NCI-H2081 (cell line): Measurements from ENCODE around the gene MTUS2.

Source experiments
- DNase-seq, 2 experiments: peaks; one replicate each; lab custom pipeline; 2025; lab: John Stamatoyannopoulos, UW

The MTUS2 gene

GRCh38 chr13:29452773-29453616 lies 632.9 kb downstream of the MTUS2 start:
- no peak for DNase-seq

GRCh38 chr13:29453617-29454011 lies 633.5 kb downstream of the MTUS2 start:
- no peak for DNase-seq

- no peak for DNase-seq
These were observed 634.9 kb downstream of the MTUS2 start for GRCh38 chr13:29454931-29455481.

GRCh38 chr13:29456419-29456818 lies 636.3 kb downstream of the MTUS2 start:
- DNase-seq = no peak

GRCh38 chr13:29457299-29457698 lies 637.2 kb downstream of the MTUS2 start:
- DNase-seq = no peak

GRCh38 chr13:29458419-29458818 lies 638.3 kb downstream of the MTUS2 start:
- DNase-seq = no peak

GRCh38 chr13:29459813-29460355 lies 639.7 kb downstream of the MTUS2 start:
- no peak for DNase-seq

GRCh38 chr13:29464105-29464679 lies 644.1 kb downstream of the MTUS2 start:
- DNase-seq = no peak

GRCh38 chr13:29465741-29466293 lies 645.7 kb downstream of the MTUS2 start:
- no peak for DNase-seq

GRCh38 chr13:29471551-29471950 lies 651.4 kb downstream of the MTUS2 start:
- DNase-seq = no peak

- no peak for DNase-seq
These were observed 652.3 kb downstream of the MTUS2 start for GRCh38 chr13:29472332-29472961.

GRCh38 chr13:29473166-29473565 lies 653.0 kb downstream of the MTUS2 start:
- DNase-seq = no peak

- no peak for DNase-seq
These were observed 654.9 kb downstream of the MTUS2 start for GRCh38 chr13:29474991-29475390.

GRCh38 chr13:29476046-29476445 lies 655.9 kb downstream of the MTUS2 start:
- no peak for DNase-seq

- DNase-seq = no peak
These were observed 659.8 kb downstream of the MTUS2 start for GRCh38 chr13:29479716-29480492.

- DNase-seq = no peak
These were observed 660.9 kb downstream of the MTUS2 start for GRCh38 chr13:29480893-29481525.

- DNase-seq = no peak
These were observed 661.5 kb downstream of the MTUS2 start for GRCh38 chr13:29481603-29482002.

- DNase-seq = no peak
These were observed 662.4 kb downstream of the MTUS2 start for GRCh38 chr13:29482504-29482903.

- no peak for DNase-seq
These were observed 663.1 kb downstream of the MTUS2 start for GRCh38 chr13:29483211-29483610.

- no peak for DNase-seq
These were observed 663.5 kb downstream of the MTUS2 start for GRCh38 chr13:29483623-29484022.

- no peak for DNase-seq
These were observed 664.1 kb downstream of the MTUS2 start for GRCh38 chr13:29484236-29484635.
